GM21717 (cell line): Measurements from ENCODE around the gene TCAF1.

Source experiments
- ATAC-seq: cut with Tn5 transposase; IDR thresholded peaks from one replicate; pipeline ENCODE4 v1.9.1; 2021; ENCODE audit warnings: mild to moderate bottlenecking, moderate library complexity; ENCODE audit not compliant: unreplicated experiment

The TCAF1 gene

GRCh38 chr7:143906151-143906550, 4.2 kb upstream of the TCAF1 start:
- no peak for ATAC-seq

- ATAC-seq = no peak
Observed at GRCh38 chr7:143905509-143905908, 3.5 kb upstream of the TCAF1 start.

- no peak for ATAC-seq
Observed at GRCh38 chr7:143902332-143902899, 440 bp upstream of the TCAF1 start.

- ATAC-seq = no peak
Observed at GRCh38 chr7:143901332-143901667, 676 bp downstream of the TCAF1 start.

- no peak for ATAC-seq
Observed at GRCh38 chr7:143900230-143900766, 1.7 kb downstream of the TCAF1 start.

- ATAC-seq = no peak
Observed at GRCh38 chr7:143898810-143899209, 3.2 kb downstream of the TCAF1 start.

GRCh38 chr7:143896667-143897066, 5.3 kb downstream of the TCAF1 start:
- no peak for ATAC-seq

GRCh38 chr7:143892527-143893300, 9.3 kb downstream of the TCAF1 start:
- ATAC-seq = peak; percentile 99

- no peak for ATAC-seq
Observed at GRCh38 chr7:143891457-143891856, 10.5 kb downstream of the TCAF1 start.

GRCh38 chr7:143890558-143890957, 11.4 kb downstream of the TCAF1 start:
- no peak for ATAC-seq

- ATAC-seq = no peak
Observed at GRCh38 chr7:143889068-143889467, 12.9 kb downstream of the TCAF1 start.

GRCh38 chr7:143886826-143887477, 15.0 kb downstream of the TCAF1 start:
- ATAC-seq = no peak

- ATAC-seq = no peak
Observed at GRCh38 chr7:143885951-143886350, 16.0 kb downstream of the TCAF1 start.

- peak; percentile 88 for ATAC-seq
Observed at GRCh38 chr7:143884969-143885559, 16.9 kb downstream of the TCAF1 start.

- no peak for ATAC-seq
Observed at GRCh38 chr7:143884241-143884968, 17.6 kb downstream of the TCAF1 start.

- ATAC-seq = no peak
Observed at GRCh38 chr7:143882604-143883078, 19.3 kb downstream of the TCAF1 start.

GRCh38 chr7:143882020-143882603, 19.9 kb downstream of the TCAF1 start:
- ATAC-seq = no peak

GRCh38 chr7:143878884-143879283, 23.1 kb downstream of the TCAF1 start:
- no peak for ATAC-seq

GRCh38 chr7:143877098-143877497, 24.9 kb downstream of the TCAF1 start:
- no peak for ATAC-seq

GRCh38 chr7:143876218-143876617, 25.8 kb downstream of the TCAF1 start:
- no peak for ATAC-seq
